K562 (cell line): Measurements from ENCODE around the gene SLC44A2. TPM values are rescaled to one million over a fixed set of nuclear protein-coding genes. Genes with fewer than 3 reads are reported as not detected.

Source experiments
- ADNP ChIP-seq: fragments of 200-800 bp; sonication (Bioruptor generic); IDR thresholded peaks from 2 replicates; pipeline ENCODE4 v1.6.1; 2016; ENCODE audit warnings: missing genetic modification characterization, missing compliant biosample characterization
- BHLHE40 ChIP-seq: IDR thresholded peaks from 2 replicates; pipeline ENCODE4 v1.6.1; 2011; ENCODE audit warnings: low read length, improper control_type of control experiment
- BRF1 ChIP-seq: IDR thresholded peaks from 3 replicates; pipeline ENCODE4 v1.6.1; 2011; ENCODE audit warnings: borderline replicate concordance, mild to moderate bottlenecking; ENCODE audit not compliant: insufficient read length; ENCODE audit errors: extremely low read depth
- CAMTA2 ChIP-seq: fragments of 250-450 bp; sonication (Bioruptor Pico); conservative IDR thresholded peaks from 2 replicates; pipeline ENCODE4 v1.5.1; 2022
- CSDE1 ChIP-seq, 2 experiments: fragments of 450-650 bp; IDR thresholded peaks; 2 replicates each; pipeline ENCODE4 v1.6.1; 2016; ENCODE audit warnings: mild to moderate bottlenecking in 1 of 2
- HNRNPUL1 ChIP-seq: fragments of 200-400 bp; formaldehyde crosslinking; IDR thresholded peaks from 2 replicates; pipeline ENCODE4 v1.6.1; 2017; ENCODE audit warnings: low read length
- MAFF ChIP-seq: IDR thresholded peaks from 2 replicates; pipeline ENCODE4 v1.6.1; 2012; ENCODE audit warnings: low read length, improper control_type of control experiment
- NCOA6 ChIP-seq: fragments of 450-650 bp; IDR thresholded peaks from 2 replicates; pipeline ENCODE4 v1.6.1; 2017; ENCODE audit warnings: mild to moderate bottlenecking
- NR3C1 ChIP-seq: sonication (generic); formaldehyde crosslinking; IDR thresholded peaks from 2 replicates; pipeline ENCODE4 v1.8.1; 2022; ENCODE audit warnings: missing genetic modification reagents
- POU5F1 ChIP-seq: fragments of 150-350 bp; IDR thresholded peaks from 2 replicates; pipeline ENCODE4 v1.6.1; 2014; ENCODE audit warnings: borderline replicate concordance, low read length, low read depth, mild to moderate bottlenecking; ENCODE audit not compliant: partially characterized antibody
- SMAD4 ChIP-seq: fragments of 250-450 bp; sonication (Bioruptor Pico); conservative IDR thresholded peaks from 2 replicates; pipeline ENCODE4 v1.8.0; 2021; ENCODE audit warnings: inconsistent platforms, mild to moderate bottlenecking, moderate library complexity
- SMARCA4 ChIP-seq: fragments of 450-650 bp; IDR thresholded peaks from 2 replicates; pipeline ENCODE4 v1.6.1; 2016
- TCF7 ChIP-seq: sonication (generic); IDR thresholded peaks from 2 replicates; pipeline ENCODE4 v1.6.1; 2016; ENCODE audit warnings: antibody characterized with exemption, borderline replicate concordance
- ZBTB17 ChIP-seq: fragments of 450-650 bp; formaldehyde crosslinking; IDR thresholded peaks from 2 replicates; pipeline ENCODE4 v1.4.0; 2020; ENCODE audit warnings: mild to moderate bottlenecking
- ZNF197 ChIP-seq: fragments of 200-800 bp; sonication (Bioruptor generic); IDR thresholded peaks from 2 replicates; pipeline ENCODE4 v1.6.1; 2016; ENCODE audit warnings: low read depth, missing genetic modification characterization, missing compliant biosample characterization
- ZNF324 ChIP-seq: fragments of 250-450 bp; sonication (Bioruptor Pico); IDR thresholded peaks from 2 replicates; pipeline ENCODE4 v1.4.0; 2020; ENCODE audit warnings: mild to moderate bottlenecking
- ZNF766 ChIP-seq: fragments of 200-800 bp; sonication (Bioruptor generic); conservative IDR thresholded peaks from 2 replicates; pipeline ENCODE4 v1.6.1; 2016; ENCODE audit warnings: missing genetic modification characterization, missing compliant biosample characterization
- polyA plus RNA-seq, 8 experiments: library from polyadenylated mRNA; depleted of rRNA in 4 of 8; stranded (reverse) in 5 of 8; unstranded in 3 of 8; fragments of >200 nt; fragmentation: Nextera tagmentation in 2 of 8; fragmentation: Illumina TruSeq in 1 of 8; extraction: Ambion mirVana in 2 of 8; extraction: Trizol in 1 of 8; gene quantifications; 2 replicates each; pipeline versions ENCODE4 v1.2.1 to v1.2.3, GENCODE V29; 2011 to 2014; ENCODE audit warnings: inconsistent platforms in 1 of 8, missing spikeins in 1 of 8
- total RNA-seq, 7 experiments: library from RNA; depleted of rRNA in 6 of 7; stranded (reverse); fragments of >200 nt in 6 of 7; fragmentation: Illumina TruSeq in 2 of 7; extraction: Trizol in 2 of 7; gene quantifications; 2 replicates each; pipeline versions ENCODE4 v1.2.1 to v1.2.3, GENCODE V29; 2011 to 2021; ENCODE audit warnings: low replicate concordance in 1 of 7
- TF ChIP-seq, protein P1 (sequence below): fragments of 200-600 bp; sonication (generic); IDR thresholded peaks from one replicate; pipeline ENCODE4 v1.6.1; 2012; ENCODE audit warnings: mild to moderate bottlenecking, low read depth, low read length, inconsistent platforms
- TF ChIP-seq, protein P2 (sequence below): fragments of 250-450 bp; sonication (Bioruptor Pico); IDR thresholded peaks from 2 replicates; pipeline ENCODE4 v1.8.0; 2021; ENCODE audit warnings: moderate library complexity, mild to moderate bottlenecking, inconsistent platforms

Gene SLC44A2
- total and polyA plus RNA-seq, 9 of the 15 experiments (the other 6 are each of a cell fraction or from before 2014, with no cell fraction given): 1.1 to 34.2 (median 8.1) TPM

DNA sequence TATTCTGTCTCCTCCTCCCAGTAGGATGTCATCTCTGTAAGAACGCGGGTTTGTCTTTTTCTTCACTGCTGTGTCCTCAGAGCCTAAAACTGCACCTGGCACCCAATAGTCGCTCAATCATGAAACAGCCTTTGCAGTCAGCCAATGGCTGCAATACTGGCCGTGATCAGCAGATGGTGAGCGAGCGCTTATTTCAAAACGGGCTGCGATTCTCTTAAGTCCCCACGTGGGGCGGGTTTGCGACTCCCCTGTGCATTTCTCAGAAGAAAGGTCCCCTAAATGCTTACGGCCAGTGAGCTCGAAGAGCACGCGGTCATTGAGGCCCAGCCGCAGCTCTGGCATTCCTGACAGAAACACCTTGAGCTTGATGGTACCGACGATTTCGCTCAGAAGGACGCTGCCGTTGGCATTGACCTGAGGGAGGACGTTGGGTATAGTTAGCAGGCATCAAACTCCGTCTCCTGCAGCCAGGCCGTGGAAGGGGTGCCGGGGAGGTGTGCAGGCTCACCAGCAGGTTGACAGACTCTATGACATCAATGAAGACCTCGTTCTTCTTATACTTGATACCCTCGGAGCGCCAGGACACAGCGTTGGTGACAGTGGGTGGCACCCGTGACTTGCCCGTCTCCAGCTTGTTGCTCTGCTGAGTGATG lies 44.2 kb upstream of the SLC44A2 start (continued):
- TF ChIP-seq, protein P1, sequence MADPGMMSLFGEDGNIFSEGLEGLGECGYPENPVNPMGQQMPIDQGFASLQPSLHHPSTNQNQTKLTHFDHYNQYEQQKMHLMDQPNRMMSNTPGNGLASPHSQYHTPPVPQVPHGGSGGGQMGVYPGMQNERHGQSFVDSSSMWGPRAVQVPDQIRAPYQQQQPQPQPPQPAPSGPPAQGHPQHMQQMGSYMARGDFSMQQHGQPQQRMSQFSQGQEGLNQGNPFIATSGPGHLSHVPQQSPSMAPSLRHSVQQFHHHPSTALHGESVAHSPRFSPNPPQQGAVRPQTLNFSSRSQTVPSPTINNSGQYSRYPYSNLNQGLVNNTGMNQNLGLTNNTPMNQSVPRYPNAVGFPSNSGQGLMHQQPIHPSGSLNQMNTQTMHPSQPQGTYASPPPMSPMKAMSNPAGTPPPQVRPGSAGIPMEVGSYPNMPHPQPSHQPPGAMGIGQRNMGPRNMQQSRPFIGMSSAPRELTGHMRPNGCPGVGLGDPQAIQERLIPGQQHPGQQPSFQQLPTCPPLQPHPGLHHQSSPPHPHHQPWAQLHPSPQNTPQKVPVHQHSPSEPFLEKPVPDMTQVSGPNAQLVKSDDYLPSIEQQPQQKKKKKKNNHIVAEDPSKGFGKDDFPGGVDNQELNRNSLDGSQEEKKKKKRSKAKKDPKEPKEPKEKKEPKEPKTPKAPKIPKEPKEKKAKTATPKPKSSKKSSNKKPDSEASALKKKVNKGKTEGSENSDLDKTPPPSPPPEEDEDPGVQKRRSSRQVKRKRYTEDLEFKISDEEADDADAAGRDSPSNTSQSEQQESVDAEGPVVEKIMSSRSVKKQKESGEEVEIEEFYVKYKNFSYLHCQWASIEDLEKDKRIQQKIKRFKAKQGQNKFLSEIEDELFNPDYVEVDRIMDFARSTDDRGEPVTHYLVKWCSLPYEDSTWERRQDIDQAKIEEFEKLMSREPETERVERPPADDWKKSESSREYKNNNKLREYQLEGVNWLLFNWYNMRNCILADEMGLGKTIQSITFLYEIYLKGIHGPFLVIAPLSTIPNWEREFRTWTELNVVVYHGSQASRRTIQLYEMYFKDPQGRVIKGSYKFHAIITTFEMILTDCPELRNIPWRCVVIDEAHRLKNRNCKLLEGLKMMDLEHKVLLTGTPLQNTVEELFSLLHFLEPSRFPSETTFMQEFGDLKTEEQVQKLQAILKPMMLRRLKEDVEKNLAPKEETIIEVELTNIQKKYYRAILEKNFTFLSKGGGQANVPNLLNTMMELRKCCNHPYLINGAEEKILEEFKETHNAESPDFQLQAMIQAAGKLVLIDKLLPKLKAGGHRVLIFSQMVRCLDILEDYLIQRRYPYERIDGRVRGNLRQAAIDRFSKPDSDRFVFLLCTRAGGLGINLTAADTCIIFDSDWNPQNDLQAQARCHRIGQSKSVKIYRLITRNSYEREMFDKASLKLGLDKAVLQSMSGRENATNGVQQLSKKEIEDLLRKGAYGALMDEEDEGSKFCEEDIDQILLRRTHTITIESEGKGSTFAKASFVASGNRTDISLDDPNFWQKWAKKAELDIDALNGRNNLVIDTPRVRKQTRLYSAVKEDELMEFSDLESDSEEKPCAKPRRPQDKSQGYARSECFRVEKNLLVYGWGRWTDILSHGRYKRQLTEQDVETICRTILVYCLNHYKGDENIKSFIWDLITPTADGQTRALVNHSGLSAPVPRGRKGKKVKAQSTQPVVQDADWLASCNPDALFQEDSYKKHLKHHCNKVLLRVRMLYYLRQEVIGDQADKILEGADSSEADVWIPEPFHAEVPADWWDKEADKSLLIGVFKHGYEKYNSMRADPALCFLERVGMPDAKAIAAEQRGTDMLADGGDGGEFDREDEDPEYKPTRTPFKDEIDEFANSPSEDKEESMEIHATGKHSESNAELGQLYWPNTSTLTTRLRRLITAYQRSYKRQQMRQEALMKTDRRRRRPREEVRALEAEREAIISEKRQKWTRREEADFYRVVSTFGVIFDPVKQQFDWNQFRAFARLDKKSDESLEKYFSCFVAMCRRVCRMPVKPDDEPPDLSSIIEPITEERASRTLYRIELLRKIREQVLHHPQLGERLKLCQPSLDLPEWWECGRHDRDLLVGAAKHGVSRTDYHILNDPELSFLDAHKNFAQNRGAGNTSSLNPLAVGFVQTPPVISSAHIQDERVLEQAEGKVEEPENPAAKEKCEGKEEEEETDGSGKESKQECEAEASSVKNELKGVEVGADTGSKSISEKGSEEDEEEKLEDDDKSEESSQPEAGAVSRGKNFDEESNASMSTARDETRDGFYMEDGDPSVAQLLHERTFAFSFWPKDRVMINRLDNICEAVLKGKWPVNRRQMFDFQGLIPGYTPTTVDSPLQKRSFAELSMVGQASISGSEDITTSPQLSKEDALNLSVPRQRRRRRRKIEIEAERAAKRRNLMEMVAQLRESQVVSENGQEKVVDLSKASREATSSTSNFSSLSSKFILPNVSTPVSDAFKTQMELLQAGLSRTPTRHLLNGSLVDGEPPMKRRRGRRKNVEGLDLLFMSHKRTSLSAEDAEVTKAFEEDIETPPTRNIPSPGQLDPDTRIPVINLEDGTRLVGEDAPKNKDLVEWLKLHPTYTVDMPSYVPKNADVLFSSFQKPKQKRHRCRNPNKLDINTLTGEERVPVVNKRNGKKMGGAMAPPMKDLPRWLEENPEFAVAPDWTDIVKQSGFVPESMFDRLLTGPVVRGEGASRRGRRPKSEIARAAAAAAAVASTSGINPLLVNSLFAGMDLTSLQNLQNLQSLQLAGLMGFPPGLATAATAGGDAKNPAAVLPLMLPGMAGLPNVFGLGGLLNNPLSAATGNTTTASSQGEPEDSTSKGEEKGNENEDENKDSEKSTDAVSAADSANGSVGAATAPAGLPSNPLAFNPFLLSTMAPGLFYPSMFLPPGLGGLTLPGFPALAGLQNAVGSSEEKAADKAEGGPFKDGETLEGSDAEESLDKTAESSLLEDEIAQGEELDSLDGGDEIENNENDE: no peak
- TF ChIP-seq SMARCA4: no peak
- TF ChIP-seq SMAD4: no peak
- TF ChIP-seq ZNF324 (CRISPR knock-in tag): no peak
- TF ChIP-seq ZNF197 (CRISPR knock-in tag): no peak
- TF ChIP-seq ZBTB17 (CRISPR knock-in tag): no peak
- no peak for TF ChIP-seq CSDE1 (IDR thresholded peaks at IDR 0.05)
- TF ChIP-seq, protein P2, sequence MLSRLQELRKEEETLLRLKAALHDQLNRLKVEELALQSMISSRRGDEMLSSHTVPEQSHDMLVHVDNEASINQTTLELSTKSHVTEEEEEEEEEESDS (CRISPR knock-in tag): no peak
- TF ChIP-seq ADNP (tag): no peak
- TF ChIP-seq CAMTA2 (CRISPR knock-in tag): no peak
- no peak for TF ChIP-seq BRF1
- TF ChIP-seq TCF7: no peak
- no peak for TF ChIP-seq NCOA6
- TF ChIP-seq BHLHE40: no peak
- TF ChIP-seq POU5F1: no peak
- no peak for TF ChIP-seq HNRNPUL1
- no peak for TF ChIP-seq MAFF
- no peak for TF ChIP-seq NR3C1 (CRISPR knock-in tag)
- peak; percentile 52; the same call in 1 of the 2 replicates for TF ChIP-seq ZNF766
